ENCODE data around the gene CRYBA2.

DNA sequence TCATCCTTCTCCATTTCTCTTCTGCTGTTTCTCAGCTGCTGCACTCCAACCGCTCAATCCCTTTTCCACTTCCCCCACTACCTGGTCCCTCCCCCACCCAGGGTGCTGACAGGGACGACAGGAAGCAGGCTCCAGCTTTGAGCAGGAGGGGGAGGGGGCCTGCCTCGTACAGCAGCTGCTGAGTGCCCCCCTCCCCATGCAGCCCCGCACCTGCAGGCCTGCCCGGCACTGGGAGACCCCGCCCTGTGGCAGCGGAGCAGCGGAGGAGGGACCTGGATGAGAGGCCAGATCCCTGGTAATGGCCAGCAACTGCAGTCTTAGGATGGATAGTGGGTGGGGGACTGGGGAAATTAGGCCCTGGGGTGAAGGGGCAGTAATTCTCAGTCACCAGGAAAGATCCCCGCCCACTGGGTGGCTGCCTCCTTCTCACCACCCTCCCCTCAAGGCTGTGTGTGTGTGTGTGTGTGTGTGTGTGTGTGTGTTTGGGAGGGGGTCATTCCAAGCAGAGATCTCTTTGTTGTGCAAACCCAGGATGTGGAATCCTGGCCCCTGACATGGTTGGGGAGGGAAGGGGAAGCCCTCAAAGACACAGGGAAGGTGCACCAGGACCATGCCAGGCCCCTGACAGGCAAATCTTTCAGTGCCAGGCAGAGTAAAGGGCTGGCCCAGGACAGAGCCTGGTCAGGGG, 6.8 kb upstream of the CRYBA2 start:
- peak; percentile 37 for TF ChIP-seq POLR2AphosphoS5 (IDR thresholded peaks at IDR 0.05; ENCODE audit: low read depth)
- TF ChIP-seq, protein P1, sequence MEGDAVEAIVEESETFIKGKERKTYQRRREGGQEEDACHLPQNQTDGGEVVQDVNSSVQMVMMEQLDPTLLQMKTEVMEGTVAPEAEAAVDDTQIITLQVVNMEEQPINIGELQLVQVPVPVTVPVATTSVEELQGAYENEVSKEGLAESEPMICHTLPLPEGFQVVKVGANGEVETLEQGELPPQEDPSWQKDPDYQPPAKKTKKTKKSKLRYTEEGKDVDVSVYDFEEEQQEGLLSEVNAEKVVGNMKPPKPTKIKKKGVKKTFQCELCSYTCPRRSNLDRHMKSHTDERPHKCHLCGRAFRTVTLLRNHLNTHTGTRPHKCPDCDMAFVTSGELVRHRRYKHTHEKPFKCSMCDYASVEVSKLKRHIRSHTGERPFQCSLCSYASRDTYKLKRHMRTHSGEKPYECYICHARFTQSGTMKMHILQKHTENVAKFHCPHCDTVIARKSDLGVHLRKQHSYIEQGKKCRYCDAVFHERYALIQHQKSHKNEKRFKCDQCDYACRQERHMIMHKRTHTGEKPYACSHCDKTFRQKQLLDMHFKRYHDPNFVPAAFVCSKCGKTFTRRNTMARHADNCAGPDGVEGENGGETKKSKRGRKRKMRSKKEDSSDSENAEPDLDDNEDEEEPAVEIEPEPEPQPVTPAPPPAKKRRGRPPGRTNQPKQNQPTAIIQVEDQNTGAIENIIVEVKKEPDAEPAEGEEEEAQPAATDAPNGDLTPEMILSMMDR (conservative IDR thresholded peaks at IDR 0.05; ENCODE audit: low read depth in 2 of 2), result no peak
- no peak for TF ChIP-seq CREB1 (CRISPR knock-in tag; IDR thresholded peaks at IDR 0.05; ENCODE audit: low read depth)
- TF ChIP-seq EZH2 (IDR thresholded peaks at IDR 0.05; ENCODE audit: low read depth, unreplicated experiment), result peak; percentile 54
- TF ChIP-seq, protein P2, sequence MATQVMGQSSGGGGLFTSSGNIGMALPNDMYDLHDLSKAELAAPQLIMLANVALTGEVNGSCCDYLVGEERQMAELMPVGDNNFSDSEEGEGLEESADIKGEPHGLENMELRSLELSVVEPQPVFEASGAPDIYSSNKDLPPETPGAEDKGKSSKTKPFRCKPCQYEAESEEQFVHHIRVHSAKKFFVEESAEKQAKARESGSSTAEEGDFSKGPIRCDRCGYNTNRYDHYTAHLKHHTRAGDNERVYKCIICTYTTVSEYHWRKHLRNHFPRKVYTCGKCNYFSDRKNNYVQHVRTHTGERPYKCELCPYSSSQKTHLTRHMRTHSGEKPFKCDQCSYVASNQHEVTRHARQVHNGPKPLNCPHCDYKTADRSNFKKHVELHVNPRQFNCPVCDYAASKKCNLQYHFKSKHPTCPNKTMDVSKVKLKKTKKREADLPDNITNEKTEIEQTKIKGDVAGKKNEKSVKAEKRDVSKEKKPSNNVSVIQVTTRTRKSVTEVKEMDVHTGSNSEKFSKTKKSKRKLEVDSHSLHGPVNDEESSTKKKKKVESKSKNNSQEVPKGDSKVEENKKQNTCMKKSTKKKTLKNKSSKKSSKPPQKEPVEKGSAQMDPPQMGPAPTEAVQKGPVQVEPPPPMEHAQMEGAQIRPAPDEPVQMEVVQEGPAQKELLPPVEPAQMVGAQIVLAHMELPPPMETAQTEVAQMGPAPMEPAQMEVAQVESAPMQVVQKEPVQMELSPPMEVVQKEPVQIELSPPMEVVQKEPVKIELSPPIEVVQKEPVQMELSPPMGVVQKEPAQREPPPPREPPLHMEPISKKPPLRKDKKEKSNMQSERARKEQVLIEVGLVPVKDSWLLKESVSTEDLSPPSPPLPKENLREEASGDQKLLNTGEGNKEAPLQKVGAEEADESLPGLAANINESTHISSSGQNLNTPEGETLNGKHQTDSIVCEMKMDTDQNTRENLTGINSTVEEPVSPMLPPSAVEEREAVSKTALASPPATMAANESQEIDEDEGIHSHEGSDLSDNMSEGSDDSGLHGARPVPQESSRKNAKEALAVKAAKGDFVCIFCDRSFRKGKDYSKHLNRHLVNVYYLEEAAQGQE (IDR thresholded peaks at IDR 0.05; ENCODE audit: unreplicated experiment), result no peak
- no peak for TF ChIP-seq JUNB (IDR thresholded peaks at IDR 0.05; ENCODE audit: unreplicated experiment)
- no peak for TF ChIP-seq EZH2phosphoT487 (IDR thresholded peaks at IDR 0.05; ENCODE audit: unreplicated experiment)
- TF ChIP-seq, protein P3, sequence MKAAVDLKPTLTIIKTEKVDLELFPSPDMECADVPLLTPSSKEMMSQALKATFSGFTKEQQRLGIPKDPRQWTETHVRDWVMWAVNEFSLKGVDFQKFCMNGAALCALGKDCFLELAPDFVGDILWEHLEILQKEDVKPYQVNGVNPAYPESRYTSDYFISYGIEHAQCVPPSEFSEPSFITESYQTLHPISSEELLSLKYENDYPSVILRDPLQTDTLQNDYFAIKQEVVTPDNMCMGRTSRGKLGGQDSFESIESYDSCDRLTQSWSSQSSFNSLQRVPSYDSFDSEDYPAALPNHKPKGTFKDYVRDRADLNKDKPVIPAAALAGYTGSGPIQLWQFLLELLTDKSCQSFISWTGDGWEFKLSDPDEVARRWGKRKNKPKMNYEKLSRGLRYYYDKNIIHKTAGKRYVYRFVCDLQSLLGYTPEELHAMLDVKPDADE (IDR thresholded peaks at IDR 0.05), result peak; percentile 72
